NCI-H446 (cell line): ENCODE results near the gene GDE1.

Experiments used
- DNase-seq, 2 experiments: peaks; one replicate each; lab custom pipeline; 2025; lab: John Stamatoyannopoulos, UW

The GDE1 gene

GRCh38 chr16:19486051-19486450 is 35.8 kb downstream of the GDE1 start:
- DNase-seq = no peak

GRCh38 chr16:19485611-19486010 is 36.3 kb downstream of the GDE1 start:
- no peak for DNase-seq

- DNase-seq = no peak
Measured at GRCh38 chr16:19484096-19484495, 37.8 kb downstream of the GDE1 start.

DNA sequence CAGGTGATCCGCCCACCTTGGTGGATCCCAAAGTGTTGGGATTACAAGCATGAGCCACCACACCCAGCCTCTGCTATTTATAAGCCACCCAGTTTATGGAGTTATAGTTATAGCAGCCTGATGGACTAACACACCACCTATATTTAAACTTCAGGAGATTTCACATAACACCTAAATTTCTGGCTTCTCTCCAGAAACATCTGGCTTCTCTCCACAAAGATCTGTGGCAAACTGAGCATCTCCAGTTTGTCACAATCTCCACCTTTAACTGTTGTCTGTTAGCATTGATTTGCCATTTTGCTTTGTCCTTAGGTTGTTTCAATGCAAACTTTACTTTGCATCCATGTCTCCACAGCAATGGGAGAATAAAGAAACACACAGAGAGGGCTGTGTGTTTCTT is 39.6 kb downstream of the GDE1 start:
- no peak for DNase-seq

GRCh38 chr16:19481769-19482168 is 40.1 kb downstream of the GDE1 start:
- DNase-seq = no peak

DNA sequence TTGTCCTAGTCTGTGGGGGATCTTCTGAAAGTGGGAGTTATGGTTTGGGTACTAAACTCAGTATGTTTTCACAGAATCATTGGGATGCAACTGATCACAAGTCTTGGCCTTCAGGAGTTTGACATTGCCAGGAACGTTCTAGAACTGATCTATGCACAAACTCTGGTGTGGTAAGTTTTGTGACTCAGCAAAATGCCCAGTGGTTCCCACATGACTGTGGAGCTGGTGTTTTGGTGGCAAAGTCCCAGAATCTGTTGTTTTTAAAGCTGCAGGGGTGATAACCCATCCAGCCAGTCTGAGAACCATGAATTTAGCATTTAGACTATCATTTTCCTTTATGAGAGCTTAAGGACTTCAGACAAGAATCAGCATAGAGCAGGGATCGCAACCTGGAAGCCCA is 40.6 kb downstream of the GDE1 start:
- no peak for DNase-seq

DNA sequence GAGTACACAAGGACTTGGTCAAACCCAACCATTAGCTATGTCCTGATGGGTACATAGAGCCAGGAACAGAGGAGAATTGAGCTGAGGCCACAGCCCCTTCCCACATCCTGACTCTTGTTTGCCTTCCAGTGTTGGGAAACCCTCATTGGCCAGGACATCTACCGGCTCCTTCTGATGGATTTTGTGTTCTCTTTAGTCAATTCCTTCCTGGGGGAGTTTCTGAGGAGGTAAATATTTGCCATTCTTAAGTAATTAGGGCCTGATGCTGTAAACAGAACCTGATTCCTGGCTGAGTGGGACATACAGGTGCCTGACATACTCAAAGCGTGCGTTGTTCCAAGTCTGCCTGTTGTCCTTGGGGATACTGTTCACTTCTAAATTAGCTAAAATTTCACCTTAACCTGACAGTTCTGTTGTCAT is 42.6 kb downstream of the GDE1 start:
- no peak for DNase-seq

GRCh38 chr16:19478505-19478904 is 43.4 kb downstream of the GDE1 start:
- DNase-seq = no peak

DNA sequence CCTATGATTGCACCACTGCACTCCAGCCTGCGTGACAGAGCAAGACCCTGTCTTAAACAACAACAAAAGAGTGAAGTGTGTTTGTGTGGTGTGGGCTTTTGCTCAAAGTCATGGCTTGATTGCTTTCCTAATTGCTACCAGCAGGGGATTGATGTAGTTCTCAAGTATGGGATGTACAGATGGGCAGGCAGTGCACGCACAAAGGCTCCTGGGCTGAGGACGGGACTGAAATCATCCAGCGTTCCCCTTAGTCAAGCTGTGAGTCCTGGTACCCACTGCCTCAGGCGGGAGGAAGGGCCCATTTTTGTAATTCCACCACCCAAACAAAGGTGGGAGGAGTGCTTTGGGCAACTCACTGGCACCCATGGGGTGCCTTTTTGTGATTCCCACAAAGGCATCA is 47.3 kb downstream of the GDE1 start:
- no peak for DNase-seq

DNA sequence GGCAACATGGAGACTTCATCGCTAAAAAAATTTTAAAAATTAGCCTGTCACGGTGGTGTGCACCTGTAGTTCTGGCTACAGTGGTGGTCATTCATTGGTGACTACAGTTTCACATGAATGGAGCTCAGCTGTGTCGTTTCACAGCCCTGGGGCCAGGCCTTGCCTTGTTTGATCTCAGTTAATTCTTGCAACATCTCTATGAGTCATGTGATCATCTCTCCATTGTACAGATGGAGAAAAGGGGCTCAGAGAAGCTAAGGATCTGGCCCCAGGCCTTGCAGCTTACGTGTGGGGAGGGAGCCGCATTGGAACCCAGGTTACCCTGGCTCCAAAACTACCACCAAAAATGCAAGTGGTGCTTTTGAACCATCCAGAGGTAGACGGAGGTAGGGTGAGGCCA is 49.4 kb downstream of the GDE1 start:
- no peak for DNase-seq

GRCh38 chr16:19468300-19468699 is 53.6 kb downstream of the GDE1 start:
- DNase-seq = no peak

- DNase-seq = no peak
Measured at GRCh38 chr16:19463468-19464315, 58.2 kb downstream of the GDE1 start.

DNA sequence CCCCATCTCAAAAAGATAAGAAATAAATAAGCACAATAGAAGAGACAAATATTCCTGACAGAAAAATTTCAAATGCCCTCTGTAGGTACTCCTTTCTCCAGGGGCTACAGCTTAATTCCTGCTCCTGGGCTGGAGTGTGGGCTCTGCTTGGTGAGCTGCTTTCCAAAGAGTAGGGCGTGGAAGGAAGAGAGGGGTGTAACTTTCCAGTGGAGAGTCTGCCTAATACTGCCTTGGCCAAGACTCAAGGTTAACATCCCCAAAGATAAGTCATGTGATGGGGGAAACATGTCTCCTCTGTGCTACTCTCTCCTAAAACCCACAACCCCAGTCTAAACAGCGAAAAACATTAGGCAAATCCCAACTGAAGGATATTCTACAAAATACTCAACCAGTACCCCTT is 61.5 kb downstream of the GDE1 start:
- no peak for DNase-seq

GRCh38 chr16:19458722-19459379 is 63.0 kb downstream of the GDE1 start:
- no peak for DNase-seq
